Subcutaneous abdominal adipose tissue (tissue), 5 donors: Measurements from ENCODE around the gene KIF7.
"Not testable (repeated sequence)": the region's sequence is repeated elsewhere in the genome, so short reads cannot be mapped to it uniquely, and the experiment has no call there.

ENCODE experiments used
- H3K27ac ChIP-seq: one replicate; pipeline ENCODE4 v1.7.0; 2013; ENCODE audit warnings: low read depth, mild to moderate bottlenecking, inconsistent platforms, low read length, moderate library complexity
- H3K27me3 ChIP-seq, 5 donors: one replicate each; pipeline ENCODE4 v1.7.0; 2013; ENCODE audit warnings: low read length in 5 of 5, inconsistent platforms in 1 of 5; ENCODE audit not compliant: control insufficient read depth in 5 of 5, insufficient read depth in 4 of 5
- H3K36me3 ChIP-seq, 5 donors: one replicate each; pipeline ENCODE4 v1.7.0; 2013; ENCODE audit warnings: low read length in 5 of 5; ENCODE audit not compliant: control insufficient read depth in 5 of 5, insufficient read depth in 5 of 5
- H3K4me1 ChIP-seq, 5 donors: one replicate each; pipeline ENCODE4 v1.7.0; 2013; ENCODE audit warnings: low read length in 5 of 5, mild to moderate bottlenecking in 3 of 5, moderate library complexity in 1 of 5; ENCODE audit not compliant: control insufficient read depth in 5 of 5, insufficient read depth in 5 of 5
- H3K4me3 ChIP-seq, 5 donors: one replicate each; pipeline ENCODE4 v1.7.0; 2013; ENCODE audit warnings: low read length in 5 of 5, low read depth in 1 of 5
- H3K9ac ChIP-seq, 5 donors: one replicate each; pipeline ENCODE4 v1.7.0; 2013; ENCODE audit warnings: low read length in 5 of 5, mild to moderate bottlenecking in 4 of 5, moderate library complexity in 3 of 5
- H3K9me3 ChIP-seq, 5 donors: one replicate each; pipeline ENCODE4 v1.7.0; 2013; ENCODE audit warnings: low read length in 5 of 5; ENCODE audit not compliant: control insufficient read depth in 5 of 5
- donor health status: healthy.
- donor health status: healthy.
- donor health status: healthy.
- donor health status: healthy.
- donor health status: healthy.

The KIF7 gene, protein sequence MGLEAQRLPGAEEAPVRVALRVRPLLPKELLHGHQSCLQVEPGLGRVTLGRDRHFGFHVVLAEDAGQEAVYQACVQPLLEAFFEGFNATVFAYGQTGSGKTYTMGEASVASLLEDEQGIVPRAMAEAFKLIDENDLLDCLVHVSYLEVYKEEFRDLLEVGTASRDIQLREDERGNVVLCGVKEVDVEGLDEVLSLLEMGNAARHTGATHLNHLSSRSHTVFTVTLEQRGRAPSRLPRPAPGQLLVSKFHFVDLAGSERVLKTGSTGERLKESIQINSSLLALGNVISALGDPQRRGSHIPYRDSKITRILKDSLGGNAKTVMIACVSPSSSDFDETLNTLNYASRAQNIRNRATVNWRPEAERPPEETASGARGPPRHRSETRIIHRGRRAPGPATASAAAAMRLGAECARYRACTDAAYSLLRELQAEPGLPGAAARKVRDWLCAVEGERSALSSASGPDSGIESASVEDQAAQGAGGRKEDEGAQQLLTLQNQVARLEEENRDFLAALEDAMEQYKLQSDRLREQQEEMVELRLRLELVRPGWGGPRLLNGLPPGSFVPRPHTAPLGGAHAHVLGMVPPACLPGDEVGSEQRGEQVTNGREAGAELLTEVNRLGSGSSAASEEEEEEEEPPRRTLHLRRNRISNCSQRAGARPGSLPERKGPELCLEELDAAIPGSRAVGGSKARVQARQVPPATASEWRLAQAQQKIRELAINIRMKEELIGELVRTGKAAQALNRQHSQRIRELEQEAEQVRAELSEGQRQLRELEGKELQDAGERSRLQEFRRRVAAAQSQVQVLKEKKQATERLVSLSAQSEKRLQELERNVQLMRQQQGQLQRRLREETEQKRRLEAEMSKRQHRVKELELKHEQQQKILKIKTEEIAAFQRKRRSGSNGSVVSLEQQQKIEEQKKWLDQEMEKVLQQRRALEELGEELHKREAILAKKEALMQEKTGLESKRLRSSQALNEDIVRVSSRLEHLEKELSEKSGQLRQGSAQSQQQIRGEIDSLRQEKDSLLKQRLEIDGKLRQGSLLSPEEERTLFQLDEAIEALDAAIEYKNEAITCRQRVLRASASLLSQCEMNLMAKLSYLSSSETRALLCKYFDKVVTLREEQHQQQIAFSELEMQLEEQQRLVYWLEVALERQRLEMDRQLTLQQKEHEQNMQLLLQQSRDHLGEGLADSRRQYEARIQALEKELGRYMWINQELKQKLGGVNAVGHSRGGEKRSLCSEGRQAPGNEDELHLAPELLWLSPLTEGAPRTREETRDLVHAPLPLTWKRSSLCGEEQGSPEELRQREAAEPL (N-terminal part only)

GRCh38 chr15:89654847-89655805 is at the start of gene KIF7:
KIF7 (minus strand) TSS chr15:89655467; CDS start chr15:89652930, 2,537 bp downstream.
- no peak within 1 kb of the TSS for H3K27ac ChIP-seq
- peak within 1 kb of the TSS in 2 of 5 donors; percentile 48 to 58 for H3K9ac ChIP-seq
- H3K27me3 ChIP-seq, result peaks cover 0 to 6% (median 0%) of the 10 kb centered on the region in 5 donors
- H3K4me1 ChIP-seq, result peaks cover 0 to 17% (median 11%) of the 10 kb centered on the region in 5 donors
- H3K36me3 ChIP-seq, result peaks cover 0 to 3% (median 0%) of the 10 kb centered on the region in 5 donors
- peak within 1 kb of the TSS; percentile 59 to 70 (median 66) for H3K4me3 ChIP-seq
- no peaks in the 10 kb centered on the region for H3K9me3 ChIP-seq

- no peak overlapping the region for H3K27ac ChIP-seq
- no peaks in the 10 kb centered on the region for H3K9me3 ChIP-seq
- peaks cover 0 to 11% (median 3%) of the 10 kb centered on the region in 5 donors for H3K4me1 ChIP-seq
Measured at GRCh38 chr15:89704411-89704810, 49.1 kb upstream of the KIF7 start.

DNA sequence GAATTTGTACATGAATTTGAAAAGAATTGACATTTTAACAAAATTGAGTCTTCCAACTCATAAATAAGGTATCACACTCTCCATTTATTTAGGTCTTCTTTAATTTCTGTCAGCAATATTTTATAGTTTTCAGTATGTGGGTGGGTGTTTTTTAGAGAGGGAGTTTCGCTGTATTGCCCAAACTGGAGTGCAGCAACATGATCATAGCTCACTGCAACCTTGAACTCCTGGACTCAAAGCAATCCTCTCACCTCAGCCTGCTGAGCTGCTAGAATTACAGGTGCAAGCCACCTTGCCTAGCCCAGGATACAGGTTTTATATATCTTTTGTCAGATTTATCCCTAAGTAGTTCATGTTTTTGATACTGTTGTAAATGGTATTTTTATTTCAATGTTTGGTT is 39.9 kb upstream of the KIF7 start:
- no peaks in the 10 kb centered on the region for H3K27me3 ChIP-seq
- H3K4me3 ChIP-seq, result no peak overlapping the region
- H3K36me3 ChIP-seq, result no peaks in the 10 kb centered on the region
- no peak overlapping the region for H3K27ac ChIP-seq
- peaks cover 0 to 25% (median 23%) of the 10 kb centered on the region in 5 donors for H3K4me1 ChIP-seq
- H3K9ac ChIP-seq, result no peak overlapping the region
- no peaks in the 10 kb centered on the region for H3K9me3 ChIP-seq

More at GRCh38 chr15:89704411-89704810, 49.1 kb upstream of the KIF7 start:
- Histone ChIP-seq H3K27me3 (no peaks in the 10 kb centered on the region), H3K36me3 (no peaks in the 10 kb centered on the region), H3K4me3 (no peak overlapping the region), H3K9ac (peak overlapping the region in 1 of 5 donors; percentile 30)

GRCh38 chr15:89693696-89694095 is 38.4 kb upstream of the KIF7 start:
- Histone ChIP-seq H3K4me1 (peaks cover 0 to 38% (median 31%) of the 10 kb centered on the region in 5 donors), H3K9ac (no peak overlapping the region), H3K9me3 (no peaks in the 10 kb centered on the region), H3K36me3 (no peaks in the 10 kb centered on the region), H3K4me3 (no peak overlapping the region), H3K27ac (peak overlapping the region; percentile 83), H3K27me3 (no peaks in the 10 kb centered on the region)

DNA sequence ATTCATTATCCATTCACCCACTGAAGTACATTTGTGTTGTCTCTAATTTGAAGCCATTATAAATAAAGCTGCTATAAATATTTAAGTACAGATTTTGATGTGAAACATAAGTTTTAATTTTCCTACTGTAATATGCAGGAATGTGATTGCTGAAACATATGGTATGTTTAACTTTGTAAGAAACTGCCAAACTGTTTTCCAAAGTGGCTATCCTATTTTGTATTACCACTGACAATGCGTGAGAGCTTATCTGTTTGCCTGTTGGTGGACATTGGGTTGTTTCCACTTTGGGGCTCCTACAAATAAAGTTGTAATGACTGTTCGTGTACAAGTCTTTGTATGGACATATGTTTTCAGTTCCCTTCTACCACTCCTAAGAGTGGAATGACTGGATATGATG is 37.8 kb upstream of the KIF7 start:
- Histone ChIP-seq H3K36me3 (no peaks in the 10 kb centered on the region), H3K27ac (peak overlapping the region; percentile 83), H3K4me3 (no peak overlapping the region), H3K27me3 (no peaks in the 10 kb centered on the region), H3K9ac (no peak overlapping the region), H3K4me1 (peaks cover 0 to 40% (median 31%) of the 10 kb centered on the region in 5 donors), H3K9me3 (no peaks in the 10 kb centered on the region)

DNA sequence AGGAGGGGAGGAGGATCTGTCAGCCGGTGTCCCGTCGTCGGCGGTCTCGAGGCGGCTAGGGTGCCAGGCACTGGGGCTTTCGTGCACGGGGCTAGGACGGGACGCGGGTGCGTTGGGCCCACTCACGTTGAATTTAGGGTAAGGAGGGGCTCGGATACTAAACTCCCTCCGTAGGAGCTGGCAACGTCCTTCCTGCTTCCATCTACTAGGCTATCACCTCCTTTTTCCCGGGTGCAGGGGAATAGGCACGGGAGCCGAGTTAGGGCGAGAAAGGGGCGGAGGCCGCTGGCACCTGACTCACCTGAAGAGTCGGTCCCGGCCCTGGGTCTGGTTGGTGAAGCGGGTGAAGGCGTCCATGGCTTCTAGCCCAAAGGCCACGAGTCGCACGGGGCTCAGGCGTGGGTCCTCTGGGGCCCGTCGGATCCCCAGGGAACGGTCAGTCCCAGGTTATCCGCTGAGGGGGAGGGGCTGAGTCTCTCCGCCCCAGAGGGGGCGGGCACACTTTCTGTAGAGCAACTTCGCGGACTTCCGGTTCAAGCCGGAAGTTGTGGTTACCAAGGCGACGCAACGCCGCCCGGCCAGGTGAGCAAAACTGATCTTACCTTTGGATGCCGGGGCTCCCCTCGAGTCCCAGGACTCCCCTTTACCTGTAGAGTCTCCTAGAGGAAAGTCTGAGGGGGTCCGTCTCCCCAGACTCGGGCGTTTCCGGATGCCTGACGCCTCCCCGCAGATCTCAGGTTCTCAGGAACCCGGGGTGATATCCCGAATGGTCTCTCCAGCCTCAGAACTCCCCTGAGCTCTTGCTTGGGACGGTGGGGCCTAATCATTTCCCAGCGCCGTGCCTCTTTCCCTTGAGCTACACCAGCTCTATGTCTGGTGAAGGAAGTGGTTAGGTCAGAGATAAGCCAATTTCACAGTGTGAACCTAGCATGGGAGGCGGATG is 35.3 kb upstream of the KIF7 start, which contains the start of the genes PEX11A and WDR93:
TSS of gene PEX11A (minus strand) at position 479 of the 943 bp plus-strand sequence. CDS start at position 357, 122 bp downstream.
TSS of gene WDR93 (plus strand) at position 536 of the 943 bp plus-strand sequence. CDS start 10,936 bp downstream, outside the sequence.
- no peaks in the 10 kb centered on the region for H3K36me3 ChIP-seq
- no peaks in the 10 kb centered on the region for H3K27me3 ChIP-seq
- H3K27ac ChIP-seq, result peak within 1 kb of the TSS; percentile 83
- H3K4me3 ChIP-seq, result peak within 1 kb of the TSS; percentile 83 to 92 (median 88)
- H3K9me3 ChIP-seq, result no peaks in the 10 kb centered on the region
- H3K9ac ChIP-seq, result peak within 1 kb of the TSS; percentile 49 to 86 (median 72)
- H3K4me1 ChIP-seq, result peaks cover 0 to 55% (median 36%) of the 10 kb centered on the region in 5 donors

DNA sequence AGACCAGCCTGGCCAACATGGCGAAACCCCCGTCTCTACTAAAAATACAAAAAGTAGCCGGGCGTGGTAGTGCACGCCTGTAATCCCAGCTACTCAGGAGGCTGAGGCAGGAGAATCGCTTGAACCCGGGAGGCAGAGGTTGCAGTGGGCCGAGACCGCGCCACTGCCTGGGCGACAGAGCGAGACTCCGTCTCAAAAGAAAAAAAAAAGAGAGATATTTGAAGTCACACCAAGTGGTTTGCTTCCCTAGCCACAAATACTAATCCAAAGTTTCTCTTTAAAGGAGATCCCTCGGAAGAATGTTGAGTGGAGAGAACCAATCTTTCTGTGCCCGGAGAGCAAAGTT is 34.6 kb upstream of the KIF7 start:
- Histone ChIP-seq H3K9ac (peak overlapping the region; percentile 49 to 86 (median 72)), H3K4me1 (peaks cover 0 to 61% (median 38%) of the 10 kb centered on the region in 5 donors), H3K4me3 (peak overlapping the region; percentile 83 to 92 (median 88)), H3K27ac (peak overlapping the region; percentile 83)
- not testable (repeated sequence) for H3K36me3 ChIP-seq, H3K27me3 ChIP-seq, H3K9me3 ChIP-seq

- H3K27ac ChIP-seq, result peak overlapping the region; percentile 92
- H3K36me3 ChIP-seq, result peaks cover 0 to 16% (median 5%) of the 10 kb centered on the region in 5 donors
- no peaks in the 10 kb centered on the region for H3K9me3 ChIP-seq
- peak overlapping the region in 1 of 5 donors; percentile 49 for H3K9ac ChIP-seq
- H3K4me3 ChIP-seq, result peak overlapping the region in 2 of 5 donors; percentile 18 to 36
- H3K4me1 ChIP-seq, result peaks cover 0 to 77% (median 37%) of the 10 kb centered on the region in 5 donors
- H3K27me3 ChIP-seq, result no peaks in the 10 kb centered on the region
Measured at GRCh38 chr15:89686522-89686921, 31.3 kb upstream of the KIF7 start.
